Ovary (tissue), 9 donors: ENCODE measurements around the gene SPRR5. TPM values are rescaled to one million over a fixed set of nuclear protein-coding genes. Genes with fewer than 3 reads are reported as not detected.

Source experiments
- DNase-seq, 5 donors: peaks; one replicate each; pipeline ENCODE4 v3.0.0-alpha.2; 2019 to 2020
- H3K27ac ChIP-seq, 2 donors: fragments of 200-600 bp; one replicate each; pipeline versions ENCODE4 v1.5.1 to v1.8.0; 2019 to 2022
- H3K27me3 ChIP-seq: fragments of 200-600 bp; one replicate; pipeline ENCODE4 v1.8.0; 2022
- H3K36me3 ChIP-seq: fragments of 200-600 bp; sonication (generic); one replicate; pipeline ENCODE4 v1.5.1; 2019
- H3K4me1 ChIP-seq: one replicate; pipeline ENCODE4 v1.8.1; 2013; ENCODE audit warnings: mild to moderate bottlenecking, moderate library complexity; ENCODE audit not compliant: insufficient read depth
- H3K4me3 ChIP-seq: fragments of 200-600 bp; sonication (generic); one replicate; pipeline ENCODE4 v1.5.1; 2017
- H3K9me3 ChIP-seq, 2 donors: fragments of 200-600 bp in 1 of 2; sonication (generic) in 1 of 2; one replicate each; pipeline versions ENCODE4 v1.5.1 to v1.8.1; 2013 to 2019; ENCODE audit warnings: mild to moderate bottlenecking in 1 of 2, moderate library complexity in 1 of 2
- EP300 ChIP-seq: sonication (generic); formaldehyde crosslinking; IDR thresholded peaks from one replicate; pipeline ENCODE4 v1.6.1; 2017; ENCODE audit warnings: antibody characterized with exemption
- POLR2A ChIP-seq: fragments of 450-650 bp; IDR thresholded peaks from one replicate; pipeline ENCODE4 v1.6.1; 2017; ENCODE audit warnings: antibody characterized with exemption, mild to moderate bottlenecking, moderate library complexity
- WGBS, 3 donors: extraction: QIAGEN DNeasy Blood & Tissue Kit in 1 of 3; methylation state at CpG; one replicate each; pipeline versions ENCODE4 v1.1.5 to v1.1.7; 2013 to 2017; 5-methylcytosine and 5-hydroxymethylcytosine counted together
- intact Hi-C, 4 donors: fragments of 100-400 bp; cut with DNase I; formaldehyde crosslinking; loops; one replicate each; pipeline versions ENCODE4 v1.11.0 to v1.15.1; 2022 to 2023
- polyA plus RNA-seq, 2 donors: library from polyadenylated mRNA; stranded (reverse); fragments of 200-250 nt in 1 of 2; fragments of 350-450 nt in 1 of 2; fragmentation: Illumina TruSeq in 1 of 2; extraction: RNeasy Lipid Tissue Mini Kit (QIAGEN cat#74804) in 1 of 2; gene quantifications; one replicate each; pipeline ENCODE4 v1.2.3, GENCODE V29; 2013 to 2014
- total RNA-seq, 7 donors: library from RNA; depleted of rRNA in 2 of 7; stranded (reverse); fragments of >200 nt in 2 of 7; fragmentation: NEBNext Ultra II Directional in 3 of 7; extraction: Animal tissue kit (Norgen Biotek cat#: 25700) in 3 of 7; gene quantifications; one replicate each; pipeline versions ENCODE4 v1.1.0 to v1.2.4, GENCODE V29; 2016 to 2023
- TF ChIP-seq, protein P1 (sequence below), 3 donors: fragments of 450-650 bp in 2 of 3; fragments of 200-600 bp in 1 of 3; IDR thresholded peaks; one replicate each; pipeline versions ENCODE4 v1.5.1 to v1.8.0; 2016 to 2022; ENCODE audit warnings: antibody characterized with exemption in 3 of 3, mild to moderate bottlenecking in 1 of 3
- donor health status: DM: no; HTN: no; CAD: no; lungs with moderate emphysema.
- donor health status: DM: no; HTN: no; CAD: no.
- donor health status: Bipolar disorder and iron deficiency.
- donor health status: DM: yes; HTN: yes; CAD: no.
- donor health status: DM: no; HTN: no; CAD: no.
- donor health status: DM: yes; HTN: yes; CAD: no.

Gene SPRR5
- total and polyA plus RNA-seq, 9 donors = not detected

DNA sequence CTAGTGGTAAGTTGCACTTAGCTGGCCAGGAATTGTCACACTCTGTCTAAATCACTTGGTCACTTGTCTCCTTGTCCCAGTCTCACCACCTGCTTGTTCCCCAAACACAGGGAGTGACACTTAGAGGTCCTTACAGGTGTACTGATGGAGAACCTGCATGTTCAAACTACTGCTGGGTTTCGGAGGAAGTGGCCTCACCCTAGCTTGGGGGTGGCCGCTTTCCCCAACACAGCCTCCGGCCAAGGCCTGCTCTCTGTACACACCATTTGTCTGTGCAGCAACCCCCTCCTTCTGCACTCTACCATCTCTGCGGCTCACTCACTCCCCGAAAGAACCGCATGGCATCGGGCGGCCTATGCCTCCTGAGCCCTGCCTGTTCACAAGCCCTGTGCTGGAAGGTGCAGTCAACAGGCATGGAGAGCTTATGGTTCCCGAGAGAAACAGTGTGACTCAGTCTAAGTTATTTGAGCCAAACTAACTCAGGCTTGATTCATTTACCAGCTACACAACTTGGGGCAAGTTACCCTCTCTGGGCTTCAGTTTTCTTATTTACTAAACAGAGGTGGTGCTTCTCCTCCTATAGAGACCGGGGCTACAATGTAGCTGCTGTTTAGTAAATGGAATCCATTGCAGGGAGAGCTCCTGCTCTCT is 12.9 kb downstream of the SPRR5 start:
- H3K4me3 ChIP-seq = no peak overlapping the region
- no peak overlapping the region for H3K27ac ChIP-seq
- DNase-seq = no peak
- WGBS, 3 donors = 89 to 95% (median 95%) methylated on average over 10 of the region's 10 CpGs
- no peaks in the 10 kb centered on the region for H3K27me3 ChIP-seq
- intact Hi-C loops = no loop called here
- no peaks in the 10 kb centered on the region for H3K36me3 ChIP-seq
- no peak for TF ChIP-seq EP300
- no peak for TF ChIP-seq POLR2A
- TF ChIP-seq, protein P1, sequence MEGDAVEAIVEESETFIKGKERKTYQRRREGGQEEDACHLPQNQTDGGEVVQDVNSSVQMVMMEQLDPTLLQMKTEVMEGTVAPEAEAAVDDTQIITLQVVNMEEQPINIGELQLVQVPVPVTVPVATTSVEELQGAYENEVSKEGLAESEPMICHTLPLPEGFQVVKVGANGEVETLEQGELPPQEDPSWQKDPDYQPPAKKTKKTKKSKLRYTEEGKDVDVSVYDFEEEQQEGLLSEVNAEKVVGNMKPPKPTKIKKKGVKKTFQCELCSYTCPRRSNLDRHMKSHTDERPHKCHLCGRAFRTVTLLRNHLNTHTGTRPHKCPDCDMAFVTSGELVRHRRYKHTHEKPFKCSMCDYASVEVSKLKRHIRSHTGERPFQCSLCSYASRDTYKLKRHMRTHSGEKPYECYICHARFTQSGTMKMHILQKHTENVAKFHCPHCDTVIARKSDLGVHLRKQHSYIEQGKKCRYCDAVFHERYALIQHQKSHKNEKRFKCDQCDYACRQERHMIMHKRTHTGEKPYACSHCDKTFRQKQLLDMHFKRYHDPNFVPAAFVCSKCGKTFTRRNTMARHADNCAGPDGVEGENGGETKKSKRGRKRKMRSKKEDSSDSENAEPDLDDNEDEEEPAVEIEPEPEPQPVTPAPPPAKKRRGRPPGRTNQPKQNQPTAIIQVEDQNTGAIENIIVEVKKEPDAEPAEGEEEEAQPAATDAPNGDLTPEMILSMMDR (IDR thresholded peaks at IDR 0.05) = no peak
- no peaks in the 10 kb centered on the region for H3K4me1 ChIP-seq
- no peaks in the 10 kb centered on the region for H3K9me3 ChIP-seq

DNA sequence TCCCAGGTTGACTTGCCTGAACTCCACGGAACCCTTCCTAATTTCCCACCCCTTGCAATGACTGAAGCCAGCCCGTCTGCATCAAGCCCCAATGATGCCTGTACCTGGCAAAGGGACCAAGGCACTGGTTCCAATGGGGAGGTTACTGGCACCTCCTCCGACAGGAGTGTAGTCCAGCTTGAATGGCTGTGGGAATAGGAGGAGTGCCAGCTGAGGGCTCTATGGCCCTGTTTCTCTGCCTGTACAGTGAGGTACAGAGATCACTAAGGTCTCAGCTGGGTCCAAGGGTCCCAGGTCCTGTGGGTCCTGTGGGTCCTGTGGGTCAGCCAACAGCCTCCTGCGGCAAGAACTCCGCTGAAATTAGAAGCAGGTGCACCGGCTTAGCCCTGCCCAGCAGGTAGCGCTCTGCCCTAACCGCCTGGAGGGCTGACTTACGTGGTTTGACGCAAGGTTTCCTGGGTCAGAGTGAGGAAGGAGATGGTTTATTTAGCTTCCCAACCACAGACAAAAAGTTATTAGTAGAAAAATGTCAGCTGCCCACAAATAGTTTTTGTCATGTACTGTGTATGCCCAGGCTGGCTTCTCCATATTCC is 13.5 kb downstream of the SPRR5 start:
- WGBS, 3 donors = 88 to 93% (median 91%) methylated on average over 10 of the region's 10 CpGs
- Histone ChIP-seq H3K4me1 (no peaks in the 10 kb centered on the region), H3K4me3 (no peak overlapping the region), H3K27ac (no peak overlapping the region), H3K27me3 (no peaks in the 10 kb centered on the region), H3K9me3 (no peaks in the 10 kb centered on the region), H3K36me3 (no peaks in the 10 kb centered on the region)
- intact Hi-C loops = no loop called here
- no peak for DNase-seq
- no peak for TF ChIP-seq EP300
- TF ChIP-seq POLR2A = no peak
- TF ChIP-seq, protein P1 (IDR thresholded peaks at IDR 0.05) = no peak

DNA sequence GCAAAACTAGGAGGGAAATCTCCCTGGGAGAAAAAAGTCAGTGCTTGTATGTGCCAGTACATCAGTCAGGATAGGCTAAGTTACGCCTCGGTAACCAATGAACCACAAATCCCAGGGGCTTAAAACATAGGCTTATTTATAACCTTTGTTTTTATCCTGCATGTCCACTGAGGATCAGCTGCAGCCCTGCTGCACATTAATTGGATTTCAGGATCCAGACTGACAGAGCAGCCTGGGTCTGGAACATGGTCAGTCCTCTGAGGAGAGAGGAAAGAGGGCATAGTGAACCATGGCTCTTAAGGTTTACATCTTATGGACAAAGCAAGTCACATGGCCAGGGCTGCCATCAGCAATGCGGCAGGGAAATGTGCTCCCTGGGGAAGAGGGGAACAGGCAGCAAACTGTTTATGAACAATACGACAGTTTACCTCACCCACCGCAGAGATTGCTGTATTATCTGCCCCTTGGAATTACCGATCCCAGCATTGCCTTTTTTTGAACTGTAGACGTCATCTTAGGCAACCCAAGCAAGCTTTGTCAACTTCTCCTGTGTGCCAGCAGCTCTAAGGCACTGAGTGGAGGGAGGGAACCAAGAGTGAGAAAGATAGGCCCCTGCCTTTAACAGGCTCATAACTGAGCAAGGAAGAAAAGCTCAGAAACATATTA is 14.4 kb downstream of the SPRR5 start:
- no peak for DNase-seq
- Histone ChIP-seq H3K27ac (no peak overlapping the region), H3K36me3 (no peaks in the 10 kb centered on the region), H3K4me3 (no peak overlapping the region), H3K4me1 (no peaks in the 10 kb centered on the region), H3K9me3 (no peaks in the 10 kb centered on the region), H3K27me3 (no peaks in the 10 kb centered on the region)
- no peak for TF ChIP-seq EP300
- intact Hi-C loops = no loop called here
- 89 to 94% (median 89%) methylated on average over 7 of the region's 7 CpGs for WGBS, 3 donors

DNA sequence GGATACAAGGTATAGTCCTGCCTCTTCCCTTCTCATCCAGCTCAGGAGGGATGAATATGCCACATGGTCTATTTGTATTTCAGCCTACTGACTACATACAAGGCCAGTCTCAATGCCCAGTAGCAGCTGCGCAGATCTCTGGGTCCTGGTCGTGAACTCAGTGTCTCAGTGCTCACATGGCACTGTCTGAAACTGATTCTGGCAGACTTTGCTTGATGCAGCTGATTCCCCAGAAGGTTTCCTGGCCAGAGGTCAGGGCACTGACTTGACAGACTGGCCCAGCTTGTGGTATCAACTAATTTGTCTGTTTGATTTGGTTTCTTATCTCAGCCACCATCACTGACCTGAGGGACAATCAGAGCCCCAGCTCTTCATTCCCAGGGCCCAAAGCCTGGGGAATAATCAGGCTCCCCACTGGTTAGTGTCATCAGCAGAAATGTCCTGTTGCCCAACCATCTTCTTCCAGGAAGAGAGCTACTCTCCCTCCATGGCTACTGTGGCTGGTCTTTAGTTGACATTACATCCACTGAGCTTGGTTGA is 15.9 kb downstream of the SPRR5 start:
- intact Hi-C loops = no loop called here
- WGBS, 3 donors = 77 to 96% (median 87%) methylated on average over 2 of the region's 2 CpGs
- no peaks in the 10 kb centered on the region for H3K9me3 ChIP-seq
- no peak overlapping the region for H3K27ac ChIP-seq
- H3K4me3 ChIP-seq = no peak overlapping the region
- TF ChIP-seq EP300 = no peak
- TF ChIP-seq, protein P1 (IDR thresholded peaks at IDR 0.05) = no peak
- TF ChIP-seq POLR2A = no peak
- H3K4me1 ChIP-seq = no peaks in the 10 kb centered on the region
- H3K27me3 ChIP-seq = no peaks in the 10 kb centered on the region
- no peak for DNase-seq
- no peaks in the 10 kb centered on the region for H3K36me3 ChIP-seq
